HEK293 (cell line): ENCODE results near the gene FCMR.

Experiments
- CTCF ChIA-PET: fragments of 350-600 bp; formaldehyde crosslinking; extraction: SDS; loops from one replicate; lab custom pipeline; 2021; ENCODE audit warnings: antibody characterized with exemption; lab: Yijun Ruan, JAX
- POLR2A ChIA-PET: fragments of 300-600 bp; formaldehyde crosslinking; extraction: SDS; loops from one replicate; lab custom pipeline; 2020; ENCODE audit warnings: antibody characterized with exemption, inconsistent platforms; lab: Yijun Ruan, JAX
- H3K27ac ChIP-seq: fragments of 200-500 bp; sonication (Bioruptor generic); 2 replicates; pipeline ENCODE4 v1.5.1; 2014; ENCODE audit warnings: low read depth, low read length, control low read depth, inconsistent platforms; ENCODE audit errors: extremely low read depth
- H3K36me3 ChIP-seq, 2 experiments: fragments of 200-500 bp in 1 of 2; sonication (Bioruptor generic) in 1 of 2; 1 replicate in 1 of 2; 2 replicates in 1 of 2; pipeline ENCODE4 v1.5.1; 2014 to 2017; ENCODE audit warnings: inconsistent platforms in 2 of 2, low read length in 2 of 2; ENCODE audit not compliant: control insufficient read depth in 2 of 2, insufficient read depth in 1 of 2
- H3K4me1 ChIP-seq: fragments of 200-500 bp; sonication (Bioruptor generic); 2 replicates; pipeline ENCODE4 v1.5.1; 2014; ENCODE audit warnings: mild to moderate bottlenecking, low read length, inconsistent platforms; ENCODE audit not compliant: control insufficient read depth, insufficient read depth
- H3K4me3 ChIP-seq: 2 replicates; pipeline ENCODE4 v1.5.1; 2011; ENCODE audit warnings: low read depth, mild to moderate bottlenecking, control low read depth, low read length, moderate library complexity
- H3K9me3 ChIP-seq: fragments of 200-500 bp; sonication (Bioruptor generic); 2 replicates; pipeline ENCODE4 v1.5.1; 2014; ENCODE audit warnings: low read depth, low read length, inconsistent platforms; ENCODE audit not compliant: control insufficient read depth, insufficient read depth
- GLIS1 ChIP-seq: fragments of 450-650 bp; formaldehyde crosslinking; IDR thresholded peaks from 2 replicates; pipeline ENCODE4 v1.5.1; 2016; ENCODE audit warnings: missing biosample characterization, missing genetic modification characterization
- KLF10 ChIP-seq: fragments of 450-650 bp; IDR thresholded peaks from 2 replicates; pipeline ENCODE4 v1.5.1; 2018; ENCODE audit warnings: missing biosample characterization, mild to moderate bottlenecking, missing genetic modification characterization
- MYNN ChIP-seq: fragments of 450-650 bp; formaldehyde crosslinking; IDR thresholded peaks from 2 replicates; pipeline ENCODE4 v1.5.1; 2016; ENCODE audit warnings: missing biosample characterization, missing genetic modification characterization, borderline replicate concordance
- PRDM6 ChIP-seq: fragments of 450-650 bp; formaldehyde crosslinking; IDR thresholded peaks from 2 replicates; pipeline ENCODE4 v1.5.1; 2017; ENCODE audit warnings: missing biosample characterization, missing genetic modification characterization
- SCRT1 ChIP-seq: fragments of 450-650 bp; formaldehyde crosslinking; IDR thresholded peaks from 2 replicates; pipeline ENCODE4 v1.5.1; 2016; ENCODE audit warnings: missing biosample characterization, missing genetic modification characterization, borderline replicate concordance
- SP3 ChIP-seq: fragments of 450-650 bp; formaldehyde crosslinking; IDR thresholded peaks from 2 replicates; pipeline ENCODE4 v1.5.1; 2016; ENCODE audit warnings: missing biosample characterization, missing genetic modification characterization
- SP7 ChIP-seq: fragments of 450-650 bp; formaldehyde crosslinking; IDR thresholded peaks from 2 replicates; pipeline ENCODE4 v1.5.1; 2016; ENCODE audit warnings: missing biosample characterization, missing genetic modification characterization
- ZBTB26 ChIP-seq: fragments of 450-650 bp; formaldehyde crosslinking; optimal IDR thresholded peaks from 2 replicates; pipeline ENCODE3; 2016; ENCODE audit warnings: missing biosample characterization, mild to moderate bottlenecking, missing genetic modification characterization
- ZNF146 ChIP-seq: fragments of 450-650 bp; formaldehyde crosslinking; IDR thresholded peaks from 2 replicates; pipeline ENCODE4 v1.5.1; 2016; ENCODE audit warnings: missing biosample characterization, missing genetic modification characterization
- ZNF155 ChIP-seq: fragments of 450-650 bp; formaldehyde crosslinking; IDR thresholded peaks from 2 replicates; pipeline ENCODE4 v1.5.1; 2016; ENCODE audit warnings: missing biosample characterization, missing genetic modification characterization
- ZNF202 ChIP-seq: fragments of 450-650 bp; formaldehyde crosslinking; IDR thresholded peaks from 2 replicates; pipeline ENCODE4 v1.5.1; 2016; ENCODE audit warnings: missing biosample characterization, missing genetic modification characterization, borderline replicate concordance
- ZNF23 ChIP-seq: fragments of 450-650 bp; formaldehyde crosslinking; IDR thresholded peaks from 2 replicates; pipeline ENCODE4 v1.5.1; 2016; ENCODE audit warnings: missing biosample characterization, missing genetic modification characterization, borderline replicate concordance
- ZNF37A ChIP-seq: fragments of 450-650 bp; IDR thresholded peaks from 2 replicates; pipeline ENCODE4 v1.5.1; 2018; ENCODE audit warnings: missing biosample characterization, missing genetic modification characterization
- ZNF510 ChIP-seq: fragments of 450-650 bp; formaldehyde crosslinking; IDR thresholded peaks from 2 replicates; pipeline ENCODE4 v1.5.1; 2018; ENCODE audit warnings: mild to moderate bottlenecking, missing genetic modification characterization, missing biosample characterization; ENCODE audit not compliant: insufficient replicate concordance
- ZNF549 ChIP-seq: fragments of 450-650 bp; IDR thresholded peaks from 2 replicates; pipeline ENCODE4 v1.5.1; 2018; ENCODE audit warnings: missing biosample characterization, missing genetic modification characterization, mild to moderate bottlenecking, inconsistent platforms, moderate library complexity
- ZNF624 ChIP-seq: fragments of 450-650 bp; formaldehyde crosslinking; IDR thresholded peaks from 2 replicates; pipeline ENCODE4 v1.5.1; 2017; ENCODE audit warnings: missing biosample characterization, missing genetic modification characterization
- ZNF639 ChIP-seq: fragments of 450-650 bp; formaldehyde crosslinking; IDR thresholded peaks from 2 replicates; pipeline ENCODE4 v1.5.1; 2016; ENCODE audit warnings: missing biosample characterization, missing genetic modification characterization
- ZNF785 ChIP-seq: fragments of 450-650 bp; formaldehyde crosslinking; IDR thresholded peaks from 2 replicates; pipeline ENCODE4 v1.5.1; 2016; ENCODE audit warnings: missing biosample characterization, missing genetic modification characterization
- ZNF843 ChIP-seq: fragments of 450-650 bp; formaldehyde crosslinking; IDR thresholded peaks from 2 replicates; pipeline ENCODE4 v1.5.1; 2016; ENCODE audit warnings: missing biosample characterization, missing genetic modification characterization
- TF ChIP-seq, protein P1 (sequence below): fragments of 450-650 bp; IDR thresholded peaks from 2 replicates; pipeline ENCODE4 v1.5.1; 2018; ENCODE audit warnings: missing biosample characterization, mild to moderate bottlenecking, missing genetic modification characterization
- TF ChIP-seq, protein P2 (sequence below): fragments of 450-650 bp; formaldehyde crosslinking; IDR thresholded peaks from 2 replicates; pipeline ENCODE4 v1.5.1; 2017; ENCODE audit warnings: missing biosample characterization, mild to moderate bottlenecking, missing genetic modification characterization, moderate library complexity
- TF ChIP-seq, protein P3 (sequence below): fragments of 450-650 bp; formaldehyde crosslinking; IDR thresholded peaks from 2 replicates; pipeline ENCODE4 v1.5.1; 2016; ENCODE audit warnings: missing biosample characterization, missing genetic modification characterization

The FCMR gene

GRCh38 chr1:206955476-206956451 is 34.0 kb upstream of the FCMR start:
- H3K36me3 ChIP-seq: no peaks in the 10 kb centered on the region
- H3K27ac ChIP-seq: no peak overlapping the region
- ChIA-PET POLR2A (no interaction called here), CTCF (interaction anchor here (0.9 kb wide), 1 partner anchor 229 kb away, joined by 3 read pairs; no protein-coding TSS in a partner anchor)
- H3K9me3 ChIP-seq: no peaks in the 10 kb centered on the region
- TF ChIP-seq, protein P1, sequence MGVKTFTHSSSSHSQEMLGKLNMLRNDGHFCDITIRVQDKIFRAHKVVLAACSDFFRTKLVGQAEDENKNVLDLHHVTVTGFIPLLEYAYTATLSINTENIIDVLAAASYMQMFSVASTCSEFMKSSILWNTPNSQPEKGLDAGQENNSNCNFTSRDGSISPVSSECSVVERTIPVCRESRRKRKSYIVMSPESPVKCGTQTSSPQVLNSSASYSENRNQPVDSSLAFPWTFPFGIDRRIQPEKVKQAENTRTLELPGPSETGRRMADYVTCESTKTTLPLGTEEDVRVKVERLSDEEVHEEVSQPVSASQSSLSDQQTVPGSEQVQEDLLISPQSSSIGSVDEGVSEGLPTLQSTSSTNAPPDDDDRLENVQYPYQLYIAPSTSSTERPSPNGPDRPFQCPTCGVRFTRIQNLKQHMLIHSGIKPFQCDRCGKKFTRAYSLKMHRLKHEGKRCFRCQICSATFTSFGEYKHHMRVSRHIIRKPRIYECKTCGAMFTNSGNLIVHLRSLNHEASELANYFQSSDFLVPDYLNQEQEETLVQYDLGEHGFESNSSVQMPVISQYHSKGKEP (tag by site-specific recombination): no peak
- TF ChIP-seq ZNF202 (tag by site-specific recombination) (no peak), ZBTB26 (tag by site-specific recombination) (no peak), ZNF639 (tag by site-specific recombination) (no peak), ZNF510 (tag by site-specific recombination) (no peak), GLIS1 (tag by site-specific recombination) (no peak), MYNN (tag by site-specific recombination) (no peak), ZNF843 (tag by site-specific recombination) (no peak), ZNF785 (tag by site-specific recombination) (no peak), ZNF624 (tag by site-specific recombination) (no peak)
- no peak overlapping the region for H3K4me3 ChIP-seq
- no peaks in the 10 kb centered on the region for H3K4me1 ChIP-seq

GRCh38 chr1:206954459-206955342 is 33.0 kb upstream of the FCMR start:
- H3K4me1 ChIP-seq: no peaks in the 10 kb centered on the region
- CTCF ChIA-PET: interaction anchor here (0.5 to 1.3 kb wide), 6 partner anchors 19 to 195 kb away, joined by 3 to 6 read pairs (median 4); no protein-coding TSS in a partner anchor
- no peak overlapping the region for H3K4me3 ChIP-seq
- POLR2A ChIA-PET: no interaction called here
- no peak overlapping the region for H3K27ac ChIP-seq
- no peaks in the 10 kb centered on the region for H3K9me3 ChIP-seq
- no peaks in the 10 kb centered on the region for H3K36me3 ChIP-seq
- TF ChIP-seq PRDM6 (tag by site-specific recombination) (no peak), SP7 (tag by site-specific recombination) (no peak), KLF10 (tag by site-specific recombination) (no peak), ZNF146 (no peak), ZNF23 (no peak), SP3 (tag by site-specific recombination) (no peak), ZNF37A (tag by site-specific recombination) (no peak), ZNF549 (tag by site-specific recombination) (no peak), ZNF155 (tag by site-specific recombination) (no peak), SCRT1 (no peak)
- TF ChIP-seq, protein P2, sequence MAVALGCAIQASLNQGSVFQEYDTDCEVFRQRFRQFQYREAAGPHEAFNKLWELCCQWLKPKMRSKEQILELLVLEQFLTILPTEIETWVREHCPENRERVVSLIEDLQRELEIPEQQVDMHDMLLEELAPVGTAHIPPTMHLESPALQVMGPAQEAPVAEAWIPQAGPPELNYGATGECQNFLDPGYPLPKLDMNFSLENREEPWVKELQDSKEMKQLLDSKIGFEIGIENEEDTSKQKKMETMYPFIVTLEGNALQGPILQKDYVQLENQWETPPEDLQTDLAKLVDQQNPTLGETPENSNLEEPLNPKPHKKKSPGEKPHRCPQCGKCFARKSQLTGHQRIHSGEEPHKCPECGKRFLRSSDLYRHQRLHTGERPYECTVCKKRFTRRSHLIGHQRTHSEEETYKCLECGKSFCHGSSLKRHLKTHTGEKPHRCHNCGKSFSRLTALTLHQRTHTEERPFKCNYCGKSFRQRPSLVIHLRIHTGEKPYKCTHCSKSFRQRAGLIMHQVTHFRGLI (tag by site-specific recombination): no peak
- TF ChIP-seq, protein P3, sequence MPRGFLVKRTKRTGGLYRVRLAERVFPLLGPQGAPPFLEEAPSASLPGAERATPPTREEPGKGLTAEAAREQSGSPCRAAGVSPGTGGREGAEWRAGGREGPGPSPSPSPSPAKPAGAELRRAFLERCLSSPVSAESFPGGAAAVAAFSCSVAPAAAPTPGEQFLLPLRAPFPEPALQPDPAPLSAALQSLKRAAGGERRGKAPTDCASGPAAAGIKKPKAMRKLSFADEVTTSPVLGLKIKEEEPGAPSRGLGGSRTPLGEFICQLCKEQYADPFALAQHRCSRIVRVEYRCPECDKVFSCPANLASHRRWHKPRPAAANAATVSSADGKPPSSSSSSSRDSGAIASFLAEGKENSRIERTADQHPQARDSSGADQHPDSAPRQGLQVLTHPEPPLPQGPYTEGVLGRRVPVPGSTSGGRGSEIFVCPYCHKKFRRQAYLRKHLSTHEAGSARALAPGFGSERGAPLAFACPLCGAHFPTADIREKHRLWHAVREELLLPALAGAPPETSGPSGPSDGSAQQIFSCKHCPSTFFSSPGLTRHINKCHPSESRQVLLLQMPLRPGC: no peak
